ENCODE results near the gene UTP15.

UTP15 gene
- total RNA-seq = 41.3 to 43.6 reads per million in 2 donors

GRCh38 chr5:73565139-73565968, at the start of gene UTP15, which contains the start of gene ANKRA2:
Gene UTP15 (plus strand): TSS chr5:73565743. CDS start chr5:73567345, 1,602 bp downstream.
Gene ANKRA2 (minus strand): TSS chr5:73565639. CDS start chr5:73562881, 2,758 bp downstream.
- peak; percentile 100 for DNase-seq

DNA sequence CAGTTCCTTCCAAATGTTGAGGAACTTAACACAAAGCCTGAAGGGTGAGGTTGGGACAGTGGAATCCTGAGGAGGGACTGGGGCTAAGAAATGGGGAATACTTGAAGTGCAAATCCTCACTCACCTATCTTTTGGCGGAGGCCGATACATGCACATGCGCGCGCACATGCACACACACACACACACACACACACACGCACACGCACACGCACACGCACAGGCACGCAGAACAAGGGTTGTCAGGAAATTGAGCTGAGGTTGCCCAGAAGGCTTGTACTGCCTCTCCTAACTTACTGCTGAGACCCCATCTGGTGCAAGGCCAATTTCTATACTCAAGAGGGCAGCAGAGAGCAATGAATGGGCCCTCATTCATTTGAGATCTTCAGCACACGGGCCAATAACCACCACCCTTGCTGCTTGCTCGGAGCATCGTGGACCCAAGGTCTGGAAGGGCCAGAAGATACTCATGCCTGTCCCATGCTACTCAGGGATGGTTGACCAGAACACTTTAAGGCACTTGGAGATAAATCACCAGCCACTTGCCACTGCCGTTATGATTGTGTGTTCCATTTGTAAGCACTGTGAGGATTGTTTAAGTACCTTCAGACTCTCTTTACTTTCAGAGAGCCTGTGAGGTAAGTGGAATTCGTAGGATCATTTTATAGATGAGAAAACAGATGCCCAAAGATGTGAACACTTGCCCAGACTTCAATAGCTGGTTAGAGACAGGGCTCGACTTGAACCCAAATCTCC, 45.8 kb upstream of the UTP15 start:
- peak; percentile 45 for DNase-seq

GRCh38 chr5:73522989-73523388, 42.6 kb upstream of the UTP15 start:
- DNase-seq = no peak

DNA sequence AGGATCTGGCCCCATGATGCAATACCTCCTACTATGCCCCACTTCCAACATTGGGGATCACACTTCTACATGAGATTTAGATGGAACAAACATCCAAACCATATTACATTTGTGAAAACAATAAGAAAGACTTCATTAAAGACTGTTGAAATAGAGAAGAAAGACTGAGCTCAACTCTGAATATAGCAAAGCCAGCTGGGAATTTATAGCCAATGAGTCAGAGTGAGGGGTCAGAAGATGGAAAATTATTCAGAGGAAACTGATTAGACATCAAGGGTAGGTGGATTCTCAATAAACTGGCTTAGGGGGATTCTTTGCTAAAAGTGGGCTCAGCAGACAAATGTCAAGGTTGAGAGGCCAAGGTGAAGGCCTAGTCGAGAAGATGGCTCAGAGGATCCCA, 41.7 kb upstream of the UTP15 start:
- DNase-seq = no peak

GRCh38 chr5:73525606-73526203, 39.8 kb upstream of the UTP15 start:
- DNase-seq = no peak

GRCh38 chr5:73528248-73528647, 37.3 kb upstream of the UTP15 start:
- no peak for DNase-seq

GRCh38 chr5:73529081-73529480, 36.5 kb upstream of the UTP15 start:
- DNase-seq = no peak

GRCh38 chr5:73531356-73531755, 34.2 kb upstream of the UTP15 start:
- DNase-seq = no peak

- no peak for DNase-seq
Measured at GRCh38 chr5:73532195-73532594, 33.3 kb upstream of the UTP15 start.

GRCh38 chr5:73534011-73534644, 31.4 kb upstream of the UTP15 start:
- DNase-seq = no peak

DNA sequence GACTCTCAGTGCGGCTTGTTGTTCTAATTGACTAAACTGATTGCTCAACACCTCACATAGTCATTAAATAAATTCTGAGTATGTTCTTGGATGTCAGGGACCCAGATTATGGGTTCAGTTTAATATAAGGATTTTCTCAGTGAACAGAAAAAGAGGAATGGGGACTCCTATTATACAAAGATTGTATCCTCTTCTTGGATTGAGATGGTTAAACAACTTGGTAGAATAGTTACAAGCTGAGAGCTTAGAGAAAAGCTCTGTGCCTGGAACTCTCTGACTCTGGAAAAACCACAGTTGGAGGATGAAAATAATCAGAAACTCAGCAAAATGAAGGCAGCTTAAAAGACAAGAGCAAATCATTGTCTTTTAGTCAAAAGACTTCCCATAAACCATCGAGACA, 30.6 kb upstream of the UTP15 start:
- DNase-seq = no peak

- no peak for DNase-seq
Measured at GRCh38 chr5:73539730-73540129, 25.8 kb upstream of the UTP15 start.

DNA sequence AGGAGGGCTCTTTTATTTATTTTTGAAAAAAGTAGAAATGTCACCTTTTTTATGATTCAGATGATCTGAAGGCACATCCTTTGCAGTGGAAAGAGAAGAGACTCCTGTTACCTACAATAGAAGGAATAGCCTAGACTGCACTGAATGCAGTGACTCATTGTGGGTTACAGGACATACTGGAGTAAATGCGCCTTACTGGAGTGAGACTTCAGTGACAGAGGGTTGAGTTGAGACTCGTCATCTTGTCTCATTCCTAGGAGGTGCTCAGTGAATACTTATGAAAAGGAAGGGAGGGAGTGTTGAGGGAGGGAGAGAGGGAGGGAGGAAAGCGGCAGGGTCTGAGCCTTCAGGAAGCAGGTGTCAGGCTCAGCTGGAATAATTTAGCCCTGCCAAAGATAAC, 25.4 kb upstream of the UTP15 start:
- no peak for DNase-seq

- no peak for DNase-seq
Measured at GRCh38 chr5:73542020-73542419, 23.5 kb upstream of the UTP15 start.

GRCh38 chr5:73544429-73545402, 20.8 kb upstream of the UTP15 start:
- DNase-seq = no peak

DNA sequence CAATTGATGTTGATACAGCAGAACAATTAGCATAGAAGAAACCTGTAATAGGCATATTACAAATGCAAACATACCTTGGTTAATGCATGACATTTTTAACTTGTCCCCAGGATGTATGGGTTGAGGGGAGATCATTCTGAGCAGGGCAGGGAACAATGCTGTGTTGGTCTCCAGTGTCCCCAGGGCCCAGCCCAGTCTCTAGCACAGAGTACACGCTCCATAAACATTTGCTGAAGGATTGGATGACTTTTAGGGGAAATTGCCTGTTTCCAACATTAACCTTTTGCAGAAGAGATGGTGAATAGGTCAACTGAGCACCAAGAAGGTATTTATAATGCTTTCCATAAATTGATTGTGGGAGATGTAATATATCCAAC, 20.2 kb upstream of the UTP15 start:
- DNase-seq = no peak

DNA sequence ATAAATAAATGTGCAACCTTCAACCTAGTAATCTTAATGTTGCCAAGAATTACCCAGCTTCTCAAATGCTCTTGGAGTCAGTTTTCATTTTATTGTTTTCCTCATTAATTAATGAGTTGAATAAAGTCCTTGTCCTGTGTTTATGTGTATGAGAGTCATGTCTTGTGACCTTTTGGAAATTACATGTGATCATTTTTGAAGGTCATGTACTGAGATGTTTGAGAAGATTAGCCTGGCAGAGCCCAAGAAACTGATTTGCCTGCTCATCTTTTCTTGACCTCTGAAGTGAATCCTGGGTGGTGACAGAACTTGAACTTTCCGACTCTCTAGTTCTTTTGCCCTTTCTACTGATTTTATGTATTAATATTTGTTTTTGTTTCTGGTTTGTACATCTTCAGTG, 15.5 kb upstream of the UTP15 start:
- DNase-seq = no peak

DNA sequence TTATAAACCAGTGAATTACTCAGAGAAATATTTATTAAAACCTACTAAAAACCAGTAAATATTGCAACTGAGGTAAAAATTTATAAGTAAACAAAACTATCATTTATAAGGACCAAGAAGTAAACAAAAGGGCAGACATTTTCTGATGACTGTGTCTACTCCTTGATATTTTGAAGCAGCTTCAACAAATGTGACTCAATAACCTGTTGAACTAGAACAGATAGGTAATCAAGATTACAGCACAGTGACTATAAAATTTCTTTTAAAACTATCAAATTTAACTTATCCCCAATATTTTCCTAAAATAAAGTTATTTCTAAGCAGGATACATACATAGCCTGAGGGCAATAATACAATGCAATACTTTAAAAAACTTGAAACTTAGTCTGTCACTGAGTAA, 12.9 kb upstream of the UTP15 start:
- DNase-seq = no peak

DNA sequence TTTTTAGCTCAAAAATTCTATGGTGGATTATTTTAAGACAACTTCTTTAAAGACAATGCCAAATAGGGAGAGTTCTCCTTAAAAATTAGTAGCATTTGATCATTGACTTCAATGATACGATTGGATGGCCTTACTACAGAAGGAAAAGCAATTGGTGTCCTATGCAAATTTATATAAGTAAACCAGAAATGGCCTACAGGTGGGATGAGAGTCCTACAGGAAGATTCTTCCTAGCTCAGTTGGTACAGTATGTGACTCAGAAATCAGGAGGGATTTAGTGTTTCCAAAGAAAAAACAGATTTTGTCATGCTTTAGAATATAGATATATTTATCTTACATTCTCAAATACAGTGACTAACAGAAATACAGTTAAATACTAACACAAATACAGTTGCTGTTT, 6.6 kb upstream of the UTP15 start:
- no peak for DNase-seq

DNA sequence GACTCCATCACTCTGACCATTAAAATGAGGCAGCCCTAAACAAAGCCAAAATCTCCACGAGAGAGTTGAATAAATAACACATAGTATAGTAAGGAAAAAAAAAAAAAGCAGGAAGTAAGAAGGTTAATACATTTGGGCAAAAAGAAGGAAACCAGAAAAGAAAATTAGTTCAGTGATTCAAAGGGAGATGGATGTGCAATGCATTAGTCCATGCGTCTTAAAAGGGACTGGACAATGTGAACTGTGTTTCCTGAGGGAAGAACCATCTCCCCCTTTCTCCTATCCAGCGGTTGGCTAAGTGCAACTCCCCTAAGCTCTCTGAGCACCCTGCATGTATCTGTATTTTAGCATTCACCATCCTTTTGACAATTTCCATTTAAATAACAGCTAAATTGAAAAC, 1.5 kb upstream of the UTP15 start:
- no peak for DNase-seq

- no peak for DNase-seq
Measured at GRCh38 chr5:73564675-73565074, 868 bp upstream of the UTP15 start.

GRCh38 chr5:73565969-73566547, 515 bp downstream of the UTP15 start:
- DNase-seq = no peak
